OCI-LY1 (cell line): Measurements from ENCODE around the gene DUSP1.
"Not testable (repeated sequence)": the region's sequence is repeated elsewhere in the genome, so short reads cannot be mapped to it uniquely, and the experiment has no call there.

ENCODE experiments used
- H2AFZ ChIP-seq: fragments of 200-600 bp; sonication (generic), shearing (Covaris generic); 2 replicates; pipeline ENCODE4 v1.6.0; 2014; ENCODE audit warnings: antibody characterized with exemption, mild to moderate bottlenecking, low read length
- H3F3A ChIP-seq: fragments of 200-600 bp; sonication (generic), shearing (Covaris generic); 2 replicates; pipeline ENCODE4 v1.6.0; 2014; ENCODE audit warnings: mild to moderate bottlenecking, antibody characterized with exemption, low read length, moderate library complexity; ENCODE audit not compliant: insufficient read depth
- H3K27ac ChIP-seq: fragments of 200-600 bp; sonication (generic); 2 replicates; pipeline ENCODE4 v1.5.1; 2014; ENCODE audit warnings: low read length, mixed run types, mild to moderate bottlenecking, low read depth; ENCODE audit not compliant: poor library complexity, severe bottlenecking
- H3K27me3 ChIP-seq: fragments of 200-600 bp; sonication (generic); 2 replicates; pipeline ENCODE4 v1.6.0; 2014; ENCODE audit warnings: antibody characterized with exemption, mild to moderate bottlenecking, low read length, moderate library complexity; ENCODE audit not compliant: insufficient read depth
- H3K36me3 ChIP-seq: fragments of 200-600 bp; sonication (generic); 2 replicates; pipeline ENCODE4 v1.6.1; 2014; ENCODE audit warnings: mild to moderate bottlenecking, antibody characterized with exemption, low read length, moderate library complexity, mixed read lengths; ENCODE audit not compliant: insufficient read depth
- H3K4me1 ChIP-seq: fragments of 200-600 bp; sonication (generic); 2 replicates; pipeline ENCODE4 v1.5.1; 2014; ENCODE audit warnings: mild to moderate bottlenecking, low read length, moderate library complexity; ENCODE audit not compliant: insufficient read depth, severe bottlenecking
- H3K4me2 ChIP-seq: fragments of 200-600 bp; sonication (generic), shearing (Covaris generic); 2 replicates; pipeline ENCODE4 v1.6.1; 2014; ENCODE audit warnings: low read length
- H3K4me3 ChIP-seq: fragments of 200-600 bp; sonication (generic); 2 replicates; pipeline ENCODE4 v1.5.1; 2014; ENCODE audit warnings: low read length, low read depth, mild to moderate bottlenecking, mixed read lengths; ENCODE audit not compliant: poor library complexity, severe bottlenecking
- H3K79me2 ChIP-seq: fragments of 200-600 bp; shearing (Covaris generic); 2 replicates; pipeline ENCODE4 v1.6.1; 2016; ENCODE audit warnings: mixed run types, low read length, mixed read lengths; ENCODE audit not compliant: insufficient read depth
- H3K9ac ChIP-seq: fragments of 200-600 bp; sonication (generic), shearing (Covaris generic); 2 replicates; pipeline ENCODE4 v1.6.1; 2014; ENCODE audit warnings: mild to moderate bottlenecking, low read length, mixed read lengths
- H3K9me2 ChIP-seq: fragments of 200-600 bp; sonication (generic), shearing (Covaris generic); 2 replicates; pipeline ENCODE4 v1.6.1; 2014; ENCODE audit warnings: low read depth, mild to moderate bottlenecking, low read length, mixed read lengths
- H3K9me3 ChIP-seq: fragments of 200-600 bp; shearing (Covaris generic); 2 replicates; pipeline ENCODE4 v1.6.1; 2014; ENCODE audit warnings: low read length, mixed read lengths
- H4K20me1 ChIP-seq: fragments of 200-600 bp; sonication (generic), shearing (Covaris generic); 2 replicates; pipeline ENCODE4 v1.6.0; 2016; ENCODE audit warnings: mild to moderate bottlenecking, low read length; ENCODE audit not compliant: insufficient read depth
- CTCF ChIP-seq: fragments of 200-600 bp; sonication (generic), shearing (Covaris generic); IDR thresholded peaks from 2 replicates; pipeline ENCODE4 v1.5.1; 2017; ENCODE audit warnings: mild to moderate bottlenecking, antibody characterized with exemption, low read length, moderate library complexity, mixed read lengths
- EZH2 ChIP-seq: fragments of 200-600 bp; sonication (generic), shearing (Covaris generic); IDR thresholded peaks from 2 replicates; pipeline ENCODE4 v1.8.0; 2017; ENCODE audit warnings: borderline replicate concordance, mixed run types, mild to moderate bottlenecking, antibody characterized with exemption, low read length, moderate library complexity, mixed read lengths

The DUSP1 gene

GRCh38 chr5:172788771-172789686 is 18.0 kb upstream of the DUSP1 start:
- H3F3A ChIP-seq = no peaks in the 10 kb centered on the region
- TF ChIP-seq EZH2 (no peak), CTCF (no peak)
- H3K27ac ChIP-seq = no peak overlapping the region
- no peaks in the 10 kb centered on the region for H3K27me3 ChIP-seq
- H3K79me2 ChIP-seq = no peaks in the 10 kb centered on the region
- no peak overlapping the region for H3K4me2 ChIP-seq
- no peak overlapping the region for H3K4me3 ChIP-seq
- no peaks in the 10 kb centered on the region for H3K9me2 ChIP-seq
- H4K20me1 ChIP-seq = no peaks in the 10 kb centered on the region
- H3K36me3 ChIP-seq = no peaks in the 10 kb centered on the region
- no peak overlapping the region for H3K9ac ChIP-seq
- no peaks in the 10 kb centered on the region for H3K4me1 ChIP-seq
- H2AFZ ChIP-seq = no peak overlapping the region
- no peaks in the 10 kb centered on the region for H3K9me3 ChIP-seq

GRCh38 chr5:172787538-172787937 is 16.5 kb upstream of the DUSP1 start:
- not testable (repeated sequence) for H3K4me2 ChIP-seq, H2AFZ ChIP-seq, H3K79me2 ChIP-seq, H4K20me1 ChIP-seq, H3K9me3 ChIP-seq, H3K9ac ChIP-seq, H3K27me3 ChIP-seq, H3F3A ChIP-seq, H3K36me3 ChIP-seq, H3K9me2 ChIP-seq, H3K27ac ChIP-seq, H3K4me1 ChIP-seq, H3K4me3 ChIP-seq

GRCh38 chr5:172786736-172787462 is 15.9 kb upstream of the DUSP1 start:
- Histone ChIP-seq H4K20me1 (no peaks in the 10 kb centered on the region), H3K27ac (no peak overlapping the region), H3K4me3 (no peak overlapping the region), H3K9ac (no peak overlapping the region), H3K4me1 (no peaks in the 10 kb centered on the region), H3F3A (no peaks in the 10 kb centered on the region), H3K9me3 (no peaks in the 10 kb centered on the region), H3K27me3 (no peaks in the 10 kb centered on the region; the same call in 1 of the 2 replicates), H3K79me2 (no peaks in the 10 kb centered on the region), H3K9me2 (no peaks in the 10 kb centered on the region), H3K4me2 (no peak overlapping the region), H2AFZ (no peak overlapping the region), H3K36me3 (no peaks in the 10 kb centered on the region)
- no peak for TF ChIP-seq CTCF
- TF ChIP-seq EZH2 = no peak
